ENCODE results near the gene ABCF2. TPM values are rescaled to one million over a fixed set of nuclear protein-coding genes. Genes with fewer than 3 reads are reported as not detected.

ABCF2 gene
- polyA plus RNA-seq = 34.2 TPM

GRCh38 chr7:151226875-151227782 lies at the start of gene ABCF2:
Gene ABCF2, minus strand, starts transcription at chr7:151227205. Its CDS starts 747 bp downstream, at chr7:151226458.
- H3K27ac Mint-ChIP-seq = peak within 1 kb of the TSS; percentile 74 to 97 (median 95)
- peaks cover 25 to 33% (median 31%) of the 10 kb centered on the region in 3 donors for H3K4me1 Mint-ChIP-seq
- H3K4me3 Mint-ChIP-seq = peak within 1 kb of the TSS; percentile 91 to 100 (median 100)
- no peaks in the 10 kb centered on the region for H3K9me3 Mint-ChIP-seq
- H3K27me3 Mint-ChIP-seq = no peaks in the 10 kb centered on the region
- peaks cover 7% of the 10 kb centered on the region for H3K36me3 Mint-ChIP-seq

- peaks cover 0 to 6% (median 4%) of the 10 kb centered on the region in 3 donors for H3K4me1 Mint-ChIP-seq
- H3K9me3 Mint-ChIP-seq = no peaks in the 10 kb centered on the region
- peak overlapping the region in 2 of 4 donors; percentile 30 to 55 for H3K4me3 Mint-ChIP-seq
- no peaks in the 10 kb centered on the region for H3K36me3 Mint-ChIP-seq
- no peak overlapping the region for H3K27ac Mint-ChIP-seq
- peaks cover 14% of the 10 kb centered on the region for H3K27me3 Mint-ChIP-seq
Observed at GRCh38 chr7:151275813-151276577, 49.0 kb upstream of the ABCF2 start.

GRCh38 chr7:151274936-151275812 lies 48.2 kb upstream of the ABCF2 start:
- Mint-ChIP-seq H3K4me3 (peak overlapping the region in 2 of 4 donors; percentile 30 to 55), H3K27me3 (peaks cover 12% of the 10 kb centered on the region), H3K36me3 (no peaks in the 10 kb centered on the region), H3K9me3 (no peaks in the 10 kb centered on the region), H3K27ac (no peak overlapping the region), H3K4me1 (peaks cover 0 to 6% (median 4%) of the 10 kb centered on the region in 3 donors)

- Mint-ChIP-seq H3K4me3 (no peak overlapping the region), H3K36me3 (no peaks in the 10 kb centered on the region), H3K4me1 (peaks cover 0 to 6% (median 4%) of the 10 kb centered on the region in 3 donors), H3K27me3 (peaks cover 13% of the 10 kb centered on the region), H3K27ac (no peak overlapping the region), H3K9me3 (no peaks in the 10 kb centered on the region)
Observed at GRCh38 chr7:151274396-151274795, 47.4 kb upstream of the ABCF2 start.

- Mint-ChIP-seq H3K36me3 (no peaks in the 10 kb centered on the region), H3K27ac (no peak overlapping the region), H3K4me3 (no peak overlapping the region), H3K27me3 (peaks cover 13% of the 10 kb centered on the region), H3K9me3 (no peaks in the 10 kb centered on the region), H3K4me1 (peaks cover 0 to 6% (median 4%) of the 10 kb centered on the region in 3 donors)
Observed at GRCh38 chr7:151273651-151274390, 46.8 kb upstream of the ABCF2 start.

GRCh38 chr7:151272877-151273276 lies 45.9 kb upstream of the ABCF2 start:
- Mint-ChIP-seq H3K4me1 (peaks cover 0 to 6% (median 4%) of the 10 kb centered on the region in 3 donors), H3K9me3 (no peaks in the 10 kb centered on the region), H3K36me3 (no peaks in the 10 kb centered on the region), H3K4me3 (no peak overlapping the region), H3K27ac (no peak overlapping the region), H3K27me3 (peaks cover 13% of the 10 kb centered on the region)

- no peak overlapping the region for H3K4me3 Mint-ChIP-seq
- peaks cover 0 to 6% (median 4%) of the 10 kb centered on the region in 3 donors for H3K4me1 Mint-ChIP-seq
- H3K9me3 Mint-ChIP-seq = no peaks in the 10 kb centered on the region
- H3K27ac Mint-ChIP-seq = no peak overlapping the region
- H3K36me3 Mint-ChIP-seq = no peaks in the 10 kb centered on the region
- peaks cover 11% of the 10 kb centered on the region for H3K27me3 Mint-ChIP-seq
Observed at GRCh38 chr7:151272405-151272804, 45.4 kb upstream of the ABCF2 start.

GRCh38 chr7:151271699-151272355 lies 44.8 kb upstream of the ABCF2 start:
- H3K27me3 Mint-ChIP-seq = peaks cover 7% of the 10 kb centered on the region
- peaks cover 0 to 4% (median 2%) of the 10 kb centered on the region in 3 donors for H3K4me1 Mint-ChIP-seq
- no peaks in the 10 kb centered on the region for H3K36me3 Mint-ChIP-seq
- H3K27ac Mint-ChIP-seq = peak overlapping the region in 1 of 3 donors; percentile 24
- H3K4me3 Mint-ChIP-seq = no peak overlapping the region
- H3K9me3 Mint-ChIP-seq = no peaks in the 10 kb centered on the region

- H3K4me3 Mint-ChIP-seq = no peak overlapping the region
- H3K9me3 Mint-ChIP-seq = no peaks in the 10 kb centered on the region
- H3K36me3 Mint-ChIP-seq = no peaks in the 10 kb centered on the region
- H3K27me3 Mint-ChIP-seq = peaks cover 2% of the 10 kb centered on the region
- no peak overlapping the region for H3K27ac Mint-ChIP-seq
- peaks cover 0 to 2% (median 0%) of the 10 kb centered on the region in 3 donors for H3K4me1 Mint-ChIP-seq
Observed at GRCh38 chr7:151269511-151269910, 42.5 kb upstream of the ABCF2 start.

GRCh38 chr7:151265351-151265931 lies 38.4 kb upstream of the ABCF2 start:
- no peak overlapping the region for H3K4me3 Mint-ChIP-seq

GRCh38 chr7:151264615-151265014 lies 37.6 kb upstream of the ABCF2 start:
- Mint-ChIP-seq H3K27me3 (peaks cover 20% of the 10 kb centered on the region), H3K36me3 (no peaks in the 10 kb centered on the region), H3K4me1 (no peaks in the 10 kb centered on the region), H3K27ac (no peak overlapping the region), H3K9me3 (no peaks in the 10 kb centered on the region), H3K4me3 (no peak overlapping the region)

More at GRCh38 chr7:151265351-151265931, 38.4 kb upstream of the ABCF2 start:
- Mint-ChIP-seq H3K27ac (no peak overlapping the region), H3K9me3 (no peaks in the 10 kb centered on the region), H3K27me3 (peaks cover 19% of the 10 kb centered on the region), H3K36me3 (no peaks in the 10 kb centered on the region), H3K4me1 (no peaks in the 10 kb centered on the region)

GRCh38 chr7:151261529-151261928 lies 34.5 kb upstream of the ABCF2 start:
- Mint-ChIP-seq H3K27me3 (peaks cover 38% of the 10 kb centered on the region), H3K27ac (no peak overlapping the region)

GRCh38 chr7:151260883-151261282 lies 33.9 kb upstream of the ABCF2 start:
- Mint-ChIP-seq H3K4me1 (peaks cover 0 to 2% (median 0%) of the 10 kb centered on the region in 3 donors), H3K36me3 (peaks cover 1% of the 10 kb centered on the region), H3K4me3 (no peak overlapping the region), H3K27ac (no peak overlapping the region), H3K27me3 (peaks cover 42% of the 10 kb centered on the region), H3K9me3 (no peaks in the 10 kb centered on the region)

More at GRCh38 chr7:151261529-151261928, 34.5 kb upstream of the ABCF2 start:
- Mint-ChIP-seq H3K36me3 (peaks cover 1% of the 10 kb centered on the region), H3K4me1 (peaks cover 0 to 2% (median 0%) of the 10 kb centered on the region in 3 donors), H3K4me3 (no peak overlapping the region), H3K9me3 (no peaks in the 10 kb centered on the region)
